ENCODE measurements around the gene ARHGAP25. TPM values are rescaled to one million over a fixed set of nuclear protein-coding genes. Genes with fewer than 3 reads are reported as not detected.
A peak's percentile ranks its signal among the peaks of the same experiment; 100 is the strongest.

ARHGAP25 gene
- total and polyA plus RNA-seq, 10 of the 15 experiments (the other 5 are each of a cell fraction or from before 2014, with no cell fraction given) = 0.15 to 1.0 (median 0.46) TPM

- SMC1A ChIA-PET (ENCODE audit: uncharacterized antibody, unreplicated experiment) = interaction anchor here (0.7 to 1.7 kb wide), 6 partner anchors 10 to 271 kb away, joined by 3 to 4 read pairs (median 4); no protein-coding TSS in a partner anchor
- CTCF ChIA-PET = interaction anchor here (1.1 to 2.7 kb wide), 7 partner anchors 10 to 191 kb away, joined by 3 to 10 read pairs (median 4); no protein-coding TSS in a partner anchor
- FAIRE-seq (no peak), ATAC-seq (no peak), DNase-seq (ENCODE audit: low read depth, low spot score) (no peak)
- RAD21 ChIA-PET (ENCODE audit: unreplicated experiment) = interaction anchor here (0.8 kb wide), 1 partner anchor 25 kb away, joined by 4 read pairs; no protein-coding TSS in a partner anchor
- Histone ChIP-seq H3K4me1 (ENCODE audit: control insufficient read depth, insufficient read depth, low read length) (peaks cover 36% of the 10 kb centered on the region), H3K79me2 (ENCODE audit: control insufficient read depth, insufficient read depth, low read length) (peaks cover 1% of the 10 kb centered on the region), H3K4me2 (ENCODE audit: control insufficient read depth, insufficient read depth) (peak overlapping the region; percentile 67), H3K36me3 (ENCODE audit: control insufficient read depth in 2 of 2, insufficient read depth in 2 of 2, low read length in 1 of 2) (no peaks in the 10 kb centered on the region), H3K9ac (ENCODE audit: control insufficient read depth, insufficient read depth, low read length) (peak overlapping the region; percentile 36; the same call in 1 of the 2 replicates), H2AFZ (ENCODE audit: control insufficient read depth, low read depth, low read length) (peak overlapping the region; percentile 38; the same call in 1 of the 2 replicates), H4K20me1 (ENCODE audit: control insufficient read depth, insufficient read depth) (no peaks in the 10 kb centered on the region), H3K27ac (ENCODE audit: control insufficient read depth, insufficient read depth) (peak overlapping the region; percentile 47), H3K27me3 (replicated peaks in 1 of 2; ENCODE audit: control insufficient read depth in 2 of 2, insufficient read depth in 2 of 2, low read length in 1 of 2) (no peaks in the 10 kb centered on the region), H3K9me3 (replicated peaks; ENCODE audit: control insufficient read depth, insufficient read depth, low read length) (no peaks in the 10 kb centered on the region), H3K4me3 (peak overlapping the region; percentile 37; the same call in 1 of the 2 replicates)
- TF ChIP-seq ZBTB4 (CRISPR knock-in tag; IDR thresholded peaks at IDR 0.05) (no peak), WRNIP1 (IDR thresholded peaks at IDR 0.05; ENCODE audit: borderline replicate concordance, low read depth, low read length) (no peak), LARP7 (IDR thresholded peaks at IDR 0.05) (no peak), KDM1A (IDR thresholded peaks at IDR 0.05; ENCODE audit: borderline replicate concordance) (no peak), TCF7 (IDR thresholded peaks at IDR 0.05; ENCODE audit: borderline replicate concordance) (no peak), IKZF2 (IDR thresholded peaks at IDR 0.05) (no peak)
- TF ChIP-seq, protein P1, sequence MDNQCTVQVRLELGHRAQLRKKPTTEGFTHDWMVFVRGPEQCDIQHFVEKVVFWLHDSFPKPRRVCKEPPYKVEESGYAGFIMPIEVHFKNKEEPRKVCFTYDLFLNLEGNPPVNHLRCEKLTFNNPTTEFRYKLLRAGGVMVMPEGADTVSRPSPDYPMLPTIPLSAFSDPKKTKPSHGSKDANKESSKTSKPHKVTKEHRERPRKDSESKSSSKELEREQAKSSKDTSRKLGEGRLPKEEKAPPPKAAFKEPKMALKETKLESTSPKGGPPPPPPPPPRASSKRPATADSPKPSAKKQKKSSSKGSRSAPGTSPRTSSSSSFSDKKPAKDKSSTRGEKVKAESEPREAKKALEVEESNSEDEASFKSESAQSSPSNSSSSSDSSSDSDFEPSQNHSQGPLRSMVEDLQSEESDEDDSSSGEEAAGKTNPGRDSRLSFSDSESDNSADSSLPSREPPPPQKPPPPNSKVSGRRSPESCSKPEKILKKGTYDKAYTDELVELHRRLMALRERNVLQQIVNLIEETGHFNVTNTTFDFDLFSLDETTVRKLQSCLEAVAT (IDR thresholded peaks at IDR 0.05) = no peak
- 33% methylated on average over 3 of the region's 3 CpGs for WGBS (ENCODE audit: insufficient coverage, insufficient replicate concordance, low lambda C conversion rate, missing lambda C conversion rate)
- in situ Hi-C loops (cut with MboI) = no loop called here
- POLR2A ChIA-PET = interaction anchor here (1.0 kb wide), 1 partner anchor 42 kb away, joined by 3 read pairs; no protein-coding TSS in a partner anchor
- intact Hi-C loops (cut with micrococcal nuclease; ENCODE audit: unreplicated experiment) = no loop called here
- no TSS peak for BruUV-seq (replicated peaks)
These were observed 435 bp upstream of the ARHGAP25 start for GRCh38 chr2:68734176-68734575.

All from GM12878 (cell line).